Measurements from ENCODE around the gene KLHDC10. TPM values are rescaled to one million over a fixed set of nuclear protein-coding genes. Genes with fewer than 3 reads are reported as not detected.

Gene KLHDC10
- total and polyA plus RNA-seq, 7 donors: 7.8 to 22.5 (median 16.3) TPM

DNA sequence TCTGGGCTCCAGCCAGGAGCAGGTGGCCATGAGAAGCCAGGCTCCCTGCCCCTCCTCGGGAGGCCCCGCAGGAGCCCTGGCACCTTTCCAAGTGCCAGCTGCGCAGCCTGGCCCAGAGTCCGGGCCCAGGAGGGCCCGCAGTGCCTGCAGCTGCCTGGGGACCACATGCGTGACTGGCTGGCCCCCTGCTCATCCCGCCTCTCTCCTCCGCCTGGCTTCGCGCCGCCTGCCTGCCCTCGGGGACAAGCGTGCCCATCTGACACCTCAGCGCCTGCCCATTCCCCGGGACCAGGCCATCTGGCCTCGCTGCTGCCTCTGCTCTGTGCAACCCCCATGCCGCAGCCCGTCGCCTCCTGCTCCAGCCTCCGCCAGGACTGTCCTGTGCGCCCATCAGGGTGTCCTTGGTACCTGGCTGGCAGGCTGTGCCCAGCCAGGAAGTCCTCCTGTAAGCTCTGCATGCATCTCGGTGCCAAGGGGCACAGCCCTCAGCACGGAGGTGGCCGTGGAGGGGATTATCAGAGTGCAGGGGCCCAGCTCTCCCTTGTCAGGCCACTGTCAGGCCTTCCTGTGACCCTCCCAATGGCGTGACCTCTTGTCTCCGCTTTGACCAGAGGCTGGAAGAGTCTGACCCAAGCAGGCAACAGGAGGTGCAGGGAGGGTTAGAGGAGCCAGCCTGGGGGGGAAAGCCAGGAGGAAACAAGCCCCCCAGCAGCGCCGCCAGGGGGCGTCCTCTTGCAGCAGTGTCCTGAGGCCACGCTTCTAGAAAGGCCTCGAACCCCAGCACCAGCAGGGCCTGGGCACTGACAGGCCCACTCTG is 84.4 kb downstream of the KLHDC10 start:
- H3K4me3 ChIP-seq: no peak overlapping the region
- DNase-seq: no peak
- TF ChIP-seq, protein P1, sequence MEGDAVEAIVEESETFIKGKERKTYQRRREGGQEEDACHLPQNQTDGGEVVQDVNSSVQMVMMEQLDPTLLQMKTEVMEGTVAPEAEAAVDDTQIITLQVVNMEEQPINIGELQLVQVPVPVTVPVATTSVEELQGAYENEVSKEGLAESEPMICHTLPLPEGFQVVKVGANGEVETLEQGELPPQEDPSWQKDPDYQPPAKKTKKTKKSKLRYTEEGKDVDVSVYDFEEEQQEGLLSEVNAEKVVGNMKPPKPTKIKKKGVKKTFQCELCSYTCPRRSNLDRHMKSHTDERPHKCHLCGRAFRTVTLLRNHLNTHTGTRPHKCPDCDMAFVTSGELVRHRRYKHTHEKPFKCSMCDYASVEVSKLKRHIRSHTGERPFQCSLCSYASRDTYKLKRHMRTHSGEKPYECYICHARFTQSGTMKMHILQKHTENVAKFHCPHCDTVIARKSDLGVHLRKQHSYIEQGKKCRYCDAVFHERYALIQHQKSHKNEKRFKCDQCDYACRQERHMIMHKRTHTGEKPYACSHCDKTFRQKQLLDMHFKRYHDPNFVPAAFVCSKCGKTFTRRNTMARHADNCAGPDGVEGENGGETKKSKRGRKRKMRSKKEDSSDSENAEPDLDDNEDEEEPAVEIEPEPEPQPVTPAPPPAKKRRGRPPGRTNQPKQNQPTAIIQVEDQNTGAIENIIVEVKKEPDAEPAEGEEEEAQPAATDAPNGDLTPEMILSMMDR (IDR thresholded peaks at IDR 0.05): no peak
- TF ChIP-seq POLR2AphosphoS5 (IDR thresholded peaks at IDR 0.05) (no peak), POLR2A (IDR thresholded peaks at IDR 0.05) (no peak), EP300 (IDR thresholded peaks at IDR 0.05) (no peak)
- 53 to 75% methylated on average over 31 of the region's 31 CpGs for WGBS, 2 donors
- peaks cover 0 to 8% (median 0%) of the 10 kb centered on the region in 3 donors for H3K27me3 ChIP-seq
- intact Hi-C loops (cut with DNase I): no loop called here
- H3K36me3 ChIP-seq: peaks cover 0 to 8% (median 0%) of the 10 kb centered on the region in 4 donors
- H3K4me1 ChIP-seq: peaks cover 0 to 5% (median 0%) of the 10 kb centered on the region in 4 donors
- no peak overlapping the region for H3K27ac ChIP-seq
- peaks cover 0 to 3% (median 0%) of the 10 kb centered on the region in 4 donors for H3K9me3 ChIP-seq

DNA sequence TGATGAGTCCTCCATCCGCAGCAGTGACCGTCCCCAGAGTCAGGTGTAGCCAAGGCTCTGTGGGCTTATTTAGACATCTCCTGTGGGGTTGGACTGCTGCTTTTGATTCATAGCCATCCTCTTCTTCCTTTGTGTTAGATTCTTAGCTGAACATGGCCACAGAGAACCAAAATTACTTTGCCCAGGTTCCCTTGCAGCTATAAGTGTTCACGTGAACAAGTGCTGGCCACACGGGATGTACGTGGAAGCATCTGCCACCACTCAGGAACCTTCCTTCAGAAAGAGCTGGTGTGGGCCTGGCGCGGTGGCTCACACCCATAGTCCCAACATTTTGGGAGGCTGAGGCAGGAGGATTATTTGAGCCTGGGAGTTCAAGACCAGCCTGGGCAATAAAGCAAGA is 85.8 kb downstream of the KLHDC10 start:
- intact Hi-C loops (cut with DNase I): no loop called here
- Histone ChIP-seq H3K4me3 (no peak overlapping the region), H3K4me1 (peaks cover 0 to 5% (median 0%) of the 10 kb centered on the region in 4 donors), H3K9me3 (peaks cover 0 to 3% (median 0%) of the 10 kb centered on the region in 4 donors), H3K27me3 (peaks cover 0 to 8% (median 0%) of the 10 kb centered on the region in 3 donors), H3K27ac (no peak overlapping the region), H3K36me3 (peaks cover 0 to 21% (median 0%) of the 10 kb centered on the region in 4 donors)
- WGBS, 2 donors: 97 to 99% methylated on average over 7 of the region's 7 CpGs
- no peak for DNase-seq
- TF ChIP-seq POLR2A (IDR thresholded peaks at IDR 0.05) (no peak), POLR2AphosphoS5 (IDR thresholded peaks at IDR 0.05) (no peak), EP300 (IDR thresholded peaks at IDR 0.05) (no peak)

DNA sequence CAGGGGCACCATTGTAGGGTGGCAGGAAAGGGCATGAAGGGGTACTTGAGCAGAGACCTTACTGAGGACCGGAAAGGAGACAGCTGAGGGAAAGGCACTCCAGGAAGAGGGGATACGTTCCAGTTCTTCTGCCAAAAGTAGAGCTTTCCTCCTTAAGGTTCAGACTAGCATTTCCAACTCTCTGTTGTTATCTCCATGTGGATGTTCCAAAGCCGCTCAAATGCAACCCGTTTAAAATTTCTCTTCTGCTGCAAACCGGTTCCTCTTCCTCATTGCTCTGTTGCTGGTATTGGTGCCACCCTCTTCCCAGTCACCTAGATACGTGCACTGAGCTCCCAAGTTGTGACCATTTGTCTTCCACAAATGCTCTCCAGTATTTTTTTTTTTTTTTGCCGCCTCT is 87.4 kb downstream of the KLHDC10 start:
- intact Hi-C loops (cut with DNase I): no loop called here
- WGBS, 2 donors: 87 to 91% methylated on average over 7 of the region's 7 CpGs
- Histone ChIP-seq H3K27me3 (peaks cover 0 to 8% (median 0%) of the 10 kb centered on the region in 3 donors), H3K36me3 (peaks cover 0 to 31% (median 3%) of the 10 kb centered on the region in 4 donors), H3K27ac (no peak overlapping the region), H3K9me3 (peaks cover 0 to 3% (median 0%) of the 10 kb centered on the region in 4 donors), H3K4me3 (no peak overlapping the region), H3K4me1 (peaks cover 0 to 5% (median 0%) of the 10 kb centered on the region in 4 donors)
- DNase-seq: no peak
- TF ChIP-seq, protein P1 (IDR thresholded peaks at IDR 0.05): no peak
- TF ChIP-seq POLR2AphosphoS5 (IDR thresholded peaks at IDR 0.05): no peak
- TF ChIP-seq POLR2A (IDR thresholded peaks at IDR 0.05): no peak

DNA sequence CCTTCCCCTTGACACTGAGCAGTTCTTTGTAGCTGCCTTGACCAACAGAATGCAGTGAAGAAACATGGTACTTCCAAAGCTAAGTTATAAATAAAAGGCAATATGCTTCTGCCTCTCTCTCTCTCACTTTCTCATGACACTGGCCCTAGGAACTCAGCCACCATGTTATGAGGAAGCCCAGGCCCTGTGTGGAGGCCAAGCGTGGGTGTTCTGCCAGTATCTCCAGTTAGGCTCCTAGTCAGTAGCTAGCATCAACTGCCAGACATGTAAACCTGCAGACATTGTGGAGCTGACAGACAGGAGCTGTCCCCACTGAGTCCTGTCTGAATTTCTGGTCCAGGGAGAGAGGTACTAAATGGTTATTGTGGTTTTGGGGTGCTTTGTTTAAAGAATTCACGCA is 89.7 kb downstream of the KLHDC10 start:
- Histone ChIP-seq H3K4me1 (no peaks in the 10 kb centered on the region), H3K36me3 (peaks cover 0 to 51% (median 6%) of the 10 kb centered on the region in 4 donors), H3K27me3 (no peaks in the 10 kb centered on the region), H3K9me3 (peaks cover 0 to 3% (median 0%) of the 10 kb centered on the region in 4 donors), H3K27ac (no peak overlapping the region), H3K4me3 (no peak overlapping the region)
- WGBS, 2 donors: 96 to 98% methylated on average over 2 of the region's 2 CpGs
- DNase-seq: no peak
- intact Hi-C loops (cut with DNase I): loop anchor here (2.0 kb wide), 1 partner anchor 23 kb away; no protein-coding TSS in a partner anchor
- no peak for TF ChIP-seq EP300 (IDR thresholded peaks at IDR 0.05)
- TF ChIP-seq, protein P1 (IDR thresholded peaks at IDR 0.05): no peak
- TF ChIP-seq POLR2A (IDR thresholded peaks at IDR 0.05): no peak
- TF ChIP-seq POLR2AphosphoS5 (IDR thresholded peaks at IDR 0.05): no peak

DNA sequence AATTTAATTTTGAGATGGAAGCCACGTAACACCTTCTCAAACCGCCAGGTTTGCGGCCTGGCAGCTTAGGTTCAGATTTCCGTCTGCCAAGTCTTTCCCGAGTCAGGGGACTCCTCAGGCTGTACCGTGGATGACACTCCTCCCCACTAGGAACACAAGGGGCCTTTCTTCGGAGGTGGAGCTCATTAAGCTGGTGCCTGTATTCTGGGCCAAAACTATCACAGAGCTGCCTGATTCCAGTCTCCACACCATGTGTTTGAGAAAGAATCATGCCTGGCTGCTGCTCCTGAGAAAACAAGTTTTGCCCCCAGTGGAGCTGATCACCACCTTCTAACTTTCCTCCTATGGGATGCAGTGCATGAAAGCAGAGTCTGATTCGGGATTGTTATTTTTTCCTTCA is 90.1 kb downstream of the KLHDC10 start:
- no peak for TF ChIP-seq POLR2A (IDR thresholded peaks at IDR 0.05)
- no peak for TF ChIP-seq EP300 (IDR thresholded peaks at IDR 0.05)
- TF ChIP-seq, protein P1 (IDR thresholded peaks at IDR 0.05): no peak
- no peak for TF ChIP-seq POLR2AphosphoS5 (IDR thresholded peaks at IDR 0.05)
- Histone ChIP-seq H3K27me3 (no peaks in the 10 kb centered on the region), H3K36me3 (peaks cover 0 to 55% (median 6%) of the 10 kb centered on the region in 4 donors), H3K4me1 (no peaks in the 10 kb centered on the region), H3K4me3 (no peak overlapping the region), H3K27ac (no peak overlapping the region), H3K9me3 (peaks cover 0 to 3% (median 0%) of the 10 kb centered on the region in 4 donors)
- WGBS, 2 donors: 93 to 96% methylated on average over 8 of the region's 8 CpGs
- DNase-seq: no peak
- intact Hi-C loops (cut with DNase I): loop anchor here (2.0 kb wide), 1 partner anchor 22 kb away; no protein-coding TSS in a partner anchor
